T-cell (primary cell): ENCODE results near the gene SLC27A2. TPM values are rescaled to one million over a fixed set of nuclear protein-coding genes. Genes with fewer than 3 reads are reported as not detected.

ENCODE experiments used
- ATAC-seq, 4 experiments: fragments of 200-7000 bp in 3 of 4; fragments of 150-1000 bp in 1 of 4; cut with Tn5 transposase; replicated peaks in 1 of 4; 1 replicate in 3 of 4; 2 replicates in 1 of 4; pipeline ENCODE4 v1.10.0; 2021; ENCODE audit warnings: moderate library complexity in 3 of 4, mild to moderate bottlenecking in 2 of 4, moderate number of reproducible peaks in 1 of 4
- CTCF ChIA-PET, 2 donors: fragments of 300-600 bp; sonication (Branson Sonifier 250); formaldehyde crosslinking; loops; one replicate each; lab custom pipeline; 2022; ENCODE audit warnings: antibody characterized with exemption in 2 of 2; lab: Charles Lee
- POLR2A ChIA-PET, 2 donors: fragments of 300-600 bp; sonication (Branson Sonifier 250); formaldehyde crosslinking; loops; one replicate each; lab custom pipeline; 2022; ENCODE audit warnings: antibody characterized with exemption in 2 of 2; lab: Charles Lee
- DNase-seq, 35 experiments: peaks; one replicate each; pipeline versions ENCODE4 v3.0.0 to v3.0.0-alpha.2; 2013 to 2023
- H3K27ac ChIP-seq: one replicate; pipeline ENCODE4 v1.5.1; 2013; ENCODE audit warnings: low read length
- H3K27me3 ChIP-seq, 2 experiments: replicated peaks in 1 of 2; 1 replicate in 1 of 2; 2 replicates in 1 of 2; pipeline versions ENCODE4 v1.6.1 to v1.7.0; 2013; ENCODE audit warnings: low read length in 1 of 2, mixed read lengths in 1 of 2; ENCODE audit not compliant: control insufficient read depth in 2 of 2, insufficient read depth in 2 of 2; ENCODE audit errors: extremely low read depth in 1 of 2
- H3K36me3 ChIP-seq, 2 donors: 1 replicate in 1 of 2; 2 replicates in 1 of 2; pipeline versions ENCODE4 v1.6.1 to v1.7.0; 2013; ENCODE audit warnings: low read length in 1 of 2; ENCODE audit not compliant: control insufficient read depth in 2 of 2, insufficient read depth in 1 of 2; ENCODE audit errors: extremely low read depth in 1 of 2
- H3K4me1 ChIP-seq, 2 experiments: 1 replicate in 1 of 2; 2 replicates in 1 of 2; pipeline versions ENCODE4 v1.6.1 to v1.7.0; 2013; ENCODE audit warnings: low read length in 2 of 2, mixed read lengths in 1 of 2; ENCODE audit not compliant: insufficient read depth in 2 of 2, control insufficient read depth in 1 of 2; ENCODE audit errors: extremely low read depth in 1 of 2
- H3K4me3 ChIP-seq, 2 donors: 1 replicate in 1 of 2; 2 replicates in 1 of 2; pipeline versions ENCODE4 v1.5.1 to v1.7.0; 2013; ENCODE audit warnings: mild to moderate bottlenecking in 2 of 2, low read length in 1 of 2, moderate library complexity in 1 of 2; ENCODE audit not compliant: control insufficient read depth in 1 of 2; ENCODE audit errors: extremely low read depth in 1 of 2
- H3K9me3 ChIP-seq: 2 replicates; pipeline ENCODE4 v1.7.0; 2013
- H3K27ac Mint-ChIP-seq, 2 donors: one replicate each; pipeline ENCODE4 v1.8.0; 2020 to 2021; ENCODE audit warnings: mild to moderate bottlenecking in 2 of 2, mixed read lengths in 2 of 2
- H3K27me3 Mint-ChIP-seq, 2 donors: one replicate each; pipeline ENCODE4 v1.8.0; 2021 to 2022; ENCODE audit warnings: mixed read lengths in 2 of 2
- H3K36me3 Mint-ChIP-seq: one replicate; pipeline ENCODE4 v1.8.0; 2021; ENCODE audit warnings: mixed read lengths
- H3K4me1 Mint-ChIP-seq, 3 donors: one replicate each; pipeline ENCODE4 v1.8.0; 2020 to 2022; ENCODE audit warnings: mixed read lengths in 3 of 3, mild to moderate bottlenecking in 1 of 3
- H3K4me3 Mint-ChIP-seq, 3 donors: one replicate each; pipeline ENCODE4 v1.8.0; 2020 to 2022; ENCODE audit warnings: mild to moderate bottlenecking in 3 of 3, mixed read lengths in 3 of 3, moderate library complexity in 3 of 3
- H3K9me3 Mint-ChIP-seq, 3 donors: one replicate each; pipeline ENCODE4 v1.8.0; 2020 to 2022; ENCODE audit warnings: mixed read lengths in 3 of 3
- WGBS: methylation state at CpG from one replicate; pipeline ENCODE4 v1.1.5; 2013; ENCODE audit warnings: missing lambda C conversion rate; ENCODE audit not compliant: insufficient coverage; 5-methylcytosine and 5-hydroxymethylcytosine counted together
- total RNA-seq, 35 experiments: library from RNA in 6 of 35; stranded (reverse) in 6 of 35; fragments of 120-200 nt in 1 of 35; gene quantifications; one replicate each; pipeline versions ENCODE4 v1.2.1 to v1.2.4 and lab custom pipeline; 2013 to 2026

Gene SLC27A2
- total RNA-seq, 5 donors from 2014 or later (not counting 1 experiment from before 2014, with no cell fraction given), result 0.56 to 1.1 (median 0.70) TPM

DNA sequence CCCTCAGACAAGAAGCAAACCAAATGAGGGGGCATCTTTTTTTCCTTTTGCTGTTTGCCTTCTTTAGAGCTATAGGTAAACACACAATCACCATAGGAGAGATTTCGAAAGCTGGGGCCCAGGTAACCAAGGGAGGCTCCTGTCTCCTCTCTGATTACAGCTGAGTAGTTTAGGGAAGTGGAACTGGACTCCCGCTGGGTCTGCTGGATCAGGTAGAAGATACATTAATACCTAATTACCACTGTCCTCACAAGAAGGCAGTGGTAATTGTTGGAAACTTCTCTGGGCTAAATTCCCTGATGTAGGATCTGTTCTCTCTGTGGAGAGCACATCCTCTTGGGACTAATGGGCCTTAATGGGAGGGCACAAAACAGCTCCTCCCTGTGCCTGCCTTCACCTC lies 50.8 kb downstream of the SLC27A2 start:
- no peaks in the 10 kb centered on the region for H3K4me1 ChIP-seq
- H3K27ac Mint-ChIP-seq, result no peak overlapping the region

DNA sequence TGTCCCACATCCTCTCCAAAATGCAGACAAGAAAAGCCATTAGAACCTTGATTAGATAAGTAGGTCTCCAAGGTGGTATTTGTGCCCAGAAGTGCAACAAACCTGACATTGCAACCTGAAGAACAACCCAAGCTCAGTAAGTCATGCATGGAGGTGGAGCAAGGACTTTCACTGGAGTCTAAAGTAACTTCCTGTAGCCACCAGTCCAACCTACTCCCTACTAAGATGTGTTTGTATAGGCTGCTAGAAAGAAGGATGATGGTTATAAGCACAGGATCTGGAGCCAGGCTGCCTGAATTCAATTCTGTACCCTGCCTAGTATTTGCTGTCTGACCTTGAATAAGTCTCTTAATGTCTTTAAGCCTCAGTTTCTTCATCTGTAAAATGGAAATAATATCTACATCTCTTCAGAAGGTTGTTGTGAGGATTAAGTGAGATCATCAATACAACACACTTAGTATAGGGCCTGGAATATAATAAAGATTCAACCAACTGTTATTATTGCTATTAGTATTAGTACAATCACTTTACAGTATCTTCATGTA lies 51.3 kb downstream of the SLC27A2 start:
- H3K4me1 ChIP-seq, result no peaks in the 10 kb centered on the region
- Mint-ChIP-seq H3K4me3 (no peak overlapping the region), H3K27ac (no peak overlapping the region), H3K4me1 (no peaks in the 10 kb centered on the region), H3K27me3 (no peaks in the 10 kb centered on the region), H3K9me3 (no peaks in the 10 kb centered on the region), H3K36me3 (no peaks in the 10 kb centered on the region)
- CTCF ChIA-PET, result no interaction called here
- no peaks in the 10 kb centered on the region for H3K9me3 ChIP-seq
- POLR2A ChIA-PET, result no interaction called here
- H3K27me3 ChIP-seq, result no peaks in the 10 kb centered on the region
- H3K27ac ChIP-seq, result no peak overlapping the region
- ATAC-seq, result no peak
- H3K4me3 ChIP-seq, result no peak overlapping the region
- DNase-seq, result no peak
- no peaks in the 10 kb centered on the region for H3K36me3 ChIP-seq

More for the DNA sequence above, 50.8 kb downstream of the SLC27A2 start:
- Mint-ChIP-seq H3K9me3 (no peaks in the 10 kb centered on the region), H3K4me3 (no peak overlapping the region), H3K36me3 (no peaks in the 10 kb centered on the region), H3K27me3 (no peaks in the 10 kb centered on the region), H3K4me1 (no peaks in the 10 kb centered on the region)
- Histone ChIP-seq H3K4me3 (no peak overlapping the region), H3K36me3 (no peaks in the 10 kb centered on the region), H3K27ac (no peak overlapping the region), H3K9me3 (no peaks in the 10 kb centered on the region), H3K27me3 (no peaks in the 10 kb centered on the region)
- ATAC-seq, result no peak
- no CpG with 5 or more reads among the region's 2 CpGs for WGBS
- ChIA-PET POLR2A (no interaction called here), CTCF (no interaction called here)
- DNase-seq, result no peak

DNA sequence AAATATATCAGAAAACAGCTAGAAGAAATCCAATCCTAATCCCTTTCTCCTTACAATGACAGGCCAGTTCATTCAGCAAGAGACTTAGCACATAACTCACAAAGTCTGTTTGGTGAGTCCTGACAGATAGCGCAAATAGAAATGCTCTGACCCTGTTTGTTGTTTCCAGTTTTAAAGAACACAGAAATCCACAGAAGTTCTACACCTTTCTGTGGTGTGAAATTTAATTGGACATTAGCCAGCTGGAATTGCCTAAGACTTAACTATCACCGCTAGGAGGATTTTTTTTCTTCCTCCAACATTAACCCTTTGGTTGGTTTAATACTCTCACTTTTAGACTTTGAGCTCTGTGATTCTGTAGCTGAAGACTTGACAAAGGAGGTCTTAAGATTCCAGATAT lies 52.8 kb downstream of the SLC27A2 start:
- POLR2A ChIA-PET, result no interaction called here
- WGBS, result no CpG with 5 or more reads among the region's 2 CpGs

DNA sequence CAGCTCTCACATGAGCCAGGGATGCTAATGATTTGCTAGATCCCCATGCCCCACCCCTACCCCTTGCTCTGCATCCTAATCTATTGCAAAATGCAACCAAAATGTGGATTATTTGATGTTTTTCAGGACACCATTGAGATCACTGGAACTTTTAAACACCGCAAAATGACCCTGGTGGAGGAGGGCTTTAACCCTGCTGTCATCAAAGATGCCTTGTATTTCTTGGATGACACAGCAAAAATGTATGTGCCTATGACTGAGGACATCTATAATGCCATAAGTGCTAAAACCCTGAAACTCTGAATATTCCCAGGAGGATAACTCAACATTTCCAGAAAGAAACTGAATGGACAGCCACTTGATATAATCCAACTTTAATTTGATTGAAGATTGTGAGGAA lies 53.8 kb downstream of the SLC27A2 start:
- Histone ChIP-seq H3K27ac (no peak overlapping the region), H3K4me1 (no peaks in the 10 kb centered on the region), H3K27me3 (no peaks in the 10 kb centered on the region), H3K36me3 (no peaks in the 10 kb centered on the region), H3K4me3 (no peak overlapping the region), H3K9me3 (no peaks in the 10 kb centered on the region)
- CTCF ChIA-PET, result no interaction called here
- Mint-ChIP-seq H3K4me1 (no peaks in the 10 kb centered on the region), H3K27me3 (no peaks in the 10 kb centered on the region), H3K36me3 (no peaks in the 10 kb centered on the region), H3K27ac (no peak overlapping the region), H3K4me3 (no peak overlapping the region), H3K9me3 (no peaks in the 10 kb centered on the region)
- 100% methylated on average over 1 of the region's 1 CpG for WGBS
- POLR2A ChIA-PET, result no interaction called here
- DNase-seq (no peak), ATAC-seq (no peak)

More for the DNA sequence above, 52.8 kb downstream of the SLC27A2 start:
- H3K27ac ChIP-seq, result no peak overlapping the region
- ATAC-seq, result no peak
- no peaks in the 10 kb centered on the region for H3K36me3 Mint-ChIP-seq
- no peak overlapping the region for H3K27ac Mint-ChIP-seq
- H3K36me3 ChIP-seq, result no peaks in the 10 kb centered on the region
- H3K27me3 ChIP-seq, result no peaks in the 10 kb centered on the region
- H3K4me1 ChIP-seq, result no peaks in the 10 kb centered on the region
- no peak for DNase-seq
- no peaks in the 10 kb centered on the region for H3K9me3 ChIP-seq
- no peak overlapping the region for H3K4me3 Mint-ChIP-seq
- CTCF ChIA-PET, result no interaction called here
- no peak overlapping the region for H3K4me3 ChIP-seq
- H3K9me3 Mint-ChIP-seq, result no peaks in the 10 kb centered on the region
- H3K27me3 Mint-ChIP-seq, result no peaks in the 10 kb centered on the region
- H3K4me1 Mint-ChIP-seq, result no peaks in the 10 kb centered on the region

- Mint-ChIP-seq H3K9me3 (no peaks in the 10 kb centered on the region), H3K4me1 (no peaks in the 10 kb centered on the region), H3K36me3 (no peaks in the 10 kb centered on the region), H3K4me3 (no peak overlapping the region), H3K27me3 (no peaks in the 10 kb centered on the region), H3K27ac (no peak overlapping the region)
- H3K9me3 ChIP-seq, result no peaks in the 10 kb centered on the region
- H3K36me3 ChIP-seq, result no peaks in the 10 kb centered on the region
- POLR2A ChIA-PET, result interaction anchor here in 1 of 2 donors (0.7 kb wide), 1 partner anchor 1902 kb away, joined by 3 read pairs; no protein-coding TSS in a partner anchor
- H3K4me3 ChIP-seq, result no peak overlapping the region
- no peaks in the 10 kb centered on the region for H3K4me1 ChIP-seq
- DNase-seq, result no peak
- 90% methylated on average over 6 of the region's 9 CpGs for WGBS
- no peak for ATAC-seq
- H3K27ac ChIP-seq, result no peak overlapping the region
- CTCF ChIA-PET, result no interaction called here
- no peaks in the 10 kb centered on the region for H3K27me3 ChIP-seq
Observed at GRCh38 chr15:50236433-50236832, 54.4 kb downstream of the SLC27A2 start.

- Mint-ChIP-seq H3K36me3 (no peaks in the 10 kb centered on the region), H3K4me3 (no peak overlapping the region)
Observed at GRCh38 chr15:50238255-50238654, 56.3 kb downstream of the SLC27A2 start.

More at GRCh38 chr15:50238255-50238654, 56.3 kb downstream of the SLC27A2 start:
- POLR2A ChIA-PET, result no interaction called here
- no peak for DNase-seq
- Histone ChIP-seq H3K27me3 (no peaks in the 10 kb centered on the region), H3K9me3 (no peaks in the 10 kb centered on the region), H3K36me3 (no peaks in the 10 kb centered on the region), H3K27ac (no peak overlapping the region), H3K4me1 (no peaks in the 10 kb centered on the region), H3K4me3 (no peak overlapping the region)
- no peaks in the 10 kb centered on the region for H3K4me1 Mint-ChIP-seq
- WGBS, result 88% methylated on average over 2 of the region's 2 CpGs
- no peak for ATAC-seq
- no peaks in the 10 kb centered on the region for H3K27me3 Mint-ChIP-seq
- H3K9me3 Mint-ChIP-seq, result no peaks in the 10 kb centered on the region
- CTCF ChIA-PET, result no interaction called here
- H3K27ac Mint-ChIP-seq, result no peak overlapping the region
